Muscle of leg (tissue), 11 donors: ENCODE results near the gene SRGAP3. TPM values are rescaled to one million over a fixed set of nuclear protein-coding genes. Genes with fewer than 3 reads are reported as not detected.

Experiments used
- DNase-seq: peaks from one replicate; pipeline ENCODE4 v3.0.0; 2013
- H3K27ac ChIP-seq: one replicate; pipeline ENCODE4 v1.5.1; 2013; ENCODE audit warnings: mild to moderate bottlenecking, low read length, control low read depth
- H3K27me3 ChIP-seq: one replicate; pipeline ENCODE4 v1.6.1; 2013; ENCODE audit warnings: low read length; ENCODE audit not compliant: control insufficient read depth, insufficient read depth
- H3K36me3 ChIP-seq: one replicate; pipeline ENCODE4 v1.6.1; 2013; ENCODE audit warnings: low read length; ENCODE audit not compliant: control insufficient read depth, insufficient read depth
- H3K4me1 ChIP-seq: one replicate; pipeline ENCODE4 v1.6.1; 2013; ENCODE audit warnings: low read length; ENCODE audit not compliant: control insufficient read depth, insufficient read depth
- H3K4me3 ChIP-seq: one replicate; pipeline ENCODE4 v1.5.1; 2013; ENCODE audit warnings: low read length, control low read depth
- H3K9me3 ChIP-seq: replicated peaks from 2 replicates; pipeline ENCODE4 v1.6.1; 2013; ENCODE audit warnings: low read depth, low read length; ENCODE audit not compliant: control insufficient read depth
- WGBS: methylation state at CpG from one replicate; pipeline ENCODE4 v1.1.5; 2013; ENCODE audit warnings: missing lambda C conversion rate; ENCODE audit not compliant: insufficient coverage; 5-methylcytosine and 5-hydroxymethylcytosine counted together
- polyA plus RNA-seq, 8 donors: library from polyadenylated mRNA; unstranded; fragments of 120-200 nt; gene quantifications; one replicate each; pipeline versions ENCODE4 v1.2.1 to v1.2.3, GENCODE V29; 2013; ENCODE audit warnings: inconsistent platforms in 1 of 8, low replicate concordance in 1 of 8; ENCODE audit not compliant: insufficient read length in 8 of 8, insufficient read depth in 1 of 8
- total RNA-seq: library from RNA; stranded (reverse); fragments of 120-200 nt; gene quantifications from one replicate; pipeline ENCODE4 v1.2.4, GENCODE V29; 2013

Gene SRGAP3
- total and polyA plus RNA-seq, 9 donors: 16.2 to 25.7 (median 20.2) TPM

- no peak overlapping the region for H3K4me3 ChIP-seq
- H3K36me3 ChIP-seq: peaks cover 20% of the 10 kb centered on the region
- DNase-seq: no peak
- no peaks in the 10 kb centered on the region for H3K9me3 ChIP-seq
- WGBS: 51% methylated on average over 3 of the region's 3 CpGs
- peaks cover 14% of the 10 kb centered on the region for H3K4me1 ChIP-seq
- no peaks in the 10 kb centered on the region for H3K27me3 ChIP-seq
- H3K27ac ChIP-seq: peak overlapping the region; percentile 83
Measured at GRCh38 chr3:8997151-8997550, 252.3 kb downstream of the SRGAP3 start.

GRCh38 chr3:8996681-8997121 is 252.7 kb downstream of the SRGAP3 start:
- H3K9me3 ChIP-seq: no peaks in the 10 kb centered on the region
- H3K27me3 ChIP-seq: no peaks in the 10 kb centered on the region
- no peak overlapping the region for H3K4me3 ChIP-seq
- 9% methylated on average over 5 of the region's 12 CpGs for WGBS
- peak overlapping the region; percentile 83 for H3K27ac ChIP-seq
- H3K4me1 ChIP-seq: peaks cover 14% of the 10 kb centered on the region
- peak; percentile 96 for DNase-seq
- H3K36me3 ChIP-seq: peaks cover 20% of the 10 kb centered on the region

- H3K4me3 ChIP-seq: no peak overlapping the region
- H3K4me1 ChIP-seq: peaks cover 17% of the 10 kb centered on the region
- no peak for DNase-seq
- no peaks in the 10 kb centered on the region for H3K9me3 ChIP-seq
- peak overlapping the region; percentile 83 for H3K27ac ChIP-seq
- no peaks in the 10 kb centered on the region for H3K27me3 ChIP-seq
- H3K36me3 ChIP-seq: peaks cover 24% of the 10 kb centered on the region
- no CpG with 5 or more reads among the region's 2 CpGs for WGBS
Measured at GRCh38 chr3:8996216-8996615, 253.2 kb downstream of the SRGAP3 start.

GRCh38 chr3:8994226-8994625 is 255.2 kb downstream of the SRGAP3 start:
- Histone ChIP-seq H3K4me3 (no peak overlapping the region), H3K36me3 (peaks cover 37% of the 10 kb centered on the region), H3K27ac (no peak overlapping the region), H3K4me1 (peaks cover 29% of the 10 kb centered on the region), H3K27me3 (no peaks in the 10 kb centered on the region), H3K9me3 (no peaks in the 10 kb centered on the region)
- DNase-seq: no peak
- 87% methylated on average over 14 of the region's 15 CpGs for WGBS

- WGBS: 83% methylated on average over 3 of the region's 5 CpGs
- Histone ChIP-seq H3K36me3 (peaks cover 36% of the 10 kb centered on the region), H3K27me3 (no peaks in the 10 kb centered on the region), H3K27ac (no peak overlapping the region), H3K4me1 (peaks cover 38% of the 10 kb centered on the region), H3K4me3 (no peak overlapping the region), H3K9me3 (no peaks in the 10 kb centered on the region)
- no peak for DNase-seq
Measured at GRCh38 chr3:8993331-8993730, 256.1 kb downstream of the SRGAP3 start.

- Histone ChIP-seq H3K27ac (no peak overlapping the region), H3K4me3 (no peak overlapping the region), H3K27me3 (no peaks in the 10 kb centered on the region), H3K9me3 (no peaks in the 10 kb centered on the region), H3K36me3 (peaks cover 36% of the 10 kb centered on the region), H3K4me1 (peaks cover 43% of the 10 kb centered on the region)
- 91% methylated on average over 2 of the region's 11 CpGs for WGBS
- no peak for DNase-seq
Measured at GRCh38 chr3:8992854-8993253, 256.6 kb downstream of the SRGAP3 start.

- Histone ChIP-seq H3K36me3 (peaks cover 36% of the 10 kb centered on the region), H3K4me1 (peaks cover 44% of the 10 kb centered on the region), H3K27me3 (no peaks in the 10 kb centered on the region), H3K27ac (no peak overlapping the region), H3K4me3 (no peak overlapping the region), H3K9me3 (no peaks in the 10 kb centered on the region)
- DNase-seq: no peak
- no CpG with 5 or more reads among the region's 4 CpGs for WGBS
Measured at GRCh38 chr3:8992199-8992598, 257.2 kb downstream of the SRGAP3 start.

- DNase-seq: peak; percentile 73
- H3K9me3 ChIP-seq: no peaks in the 10 kb centered on the region
- WGBS: 88% methylated on average over 33 of the region's 36 CpGs
- H3K4me1 ChIP-seq: peaks cover 33% of the 10 kb centered on the region
- H3K36me3 ChIP-seq: peaks cover 36% of the 10 kb centered on the region
- H3K4me3 ChIP-seq: no peak overlapping the region
- no peaks in the 10 kb centered on the region for H3K27me3 ChIP-seq
- H3K27ac ChIP-seq: no peak overlapping the region
Measured at GRCh38 chr3:8990266-8991215, 258.9 kb downstream of the SRGAP3 start.

- no peak for DNase-seq
- WGBS: 79% methylated on average over 4 of the region's 8 CpGs
- peaks cover 33% of the 10 kb centered on the region for H3K4me1 ChIP-seq
- no peak overlapping the region for H3K4me3 ChIP-seq
- H3K9me3 ChIP-seq: no peaks in the 10 kb centered on the region
- H3K36me3 ChIP-seq: peaks cover 39% of the 10 kb centered on the region
- no peaks in the 10 kb centered on the region for H3K27me3 ChIP-seq
- H3K27ac ChIP-seq: no peak overlapping the region
Measured at GRCh38 chr3:8988791-8989558, 260.5 kb downstream of the SRGAP3 start.

GRCh38 chr3:8988384-8988655 is 261.1 kb downstream of the SRGAP3 start:
- H3K27ac ChIP-seq: no peak overlapping the region
- no peak overlapping the region for H3K4me3 ChIP-seq
- no peaks in the 10 kb centered on the region for H3K9me3 ChIP-seq
- WGBS: no CpG with 5 or more reads among the region's 2 CpGs
- no peak for DNase-seq
- H3K36me3 ChIP-seq: peaks cover 32% of the 10 kb centered on the region
- no peaks in the 10 kb centered on the region for H3K27me3 ChIP-seq
- peaks cover 33% of the 10 kb centered on the region for H3K4me1 ChIP-seq
